ENCODE results near the gene ASB3.

DNA sequence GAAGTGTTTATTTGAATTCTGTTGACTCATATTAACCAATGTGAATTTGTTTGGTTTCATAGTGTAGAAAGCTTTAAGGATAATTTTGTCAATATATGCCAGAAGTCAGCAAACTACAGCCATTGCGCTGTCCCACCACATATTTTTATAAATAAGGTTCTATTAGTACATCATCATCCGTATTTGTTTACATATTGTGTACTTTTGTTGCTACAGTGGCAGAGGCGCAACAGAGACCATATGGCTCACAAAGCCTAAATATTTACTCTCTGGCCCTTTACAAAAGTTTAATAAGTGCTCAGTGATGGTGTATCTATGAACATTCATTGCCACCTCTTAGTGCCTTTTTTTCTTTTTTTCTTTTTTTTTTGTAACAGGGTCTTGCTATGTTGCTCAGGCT lies 6.5 kb upstream of the ASB3 start:
- no peak for TF ChIP-seq EP300 (IDR thresholded peaks at IDR 0.05)
- TF ChIP-seq, protein P1, sequence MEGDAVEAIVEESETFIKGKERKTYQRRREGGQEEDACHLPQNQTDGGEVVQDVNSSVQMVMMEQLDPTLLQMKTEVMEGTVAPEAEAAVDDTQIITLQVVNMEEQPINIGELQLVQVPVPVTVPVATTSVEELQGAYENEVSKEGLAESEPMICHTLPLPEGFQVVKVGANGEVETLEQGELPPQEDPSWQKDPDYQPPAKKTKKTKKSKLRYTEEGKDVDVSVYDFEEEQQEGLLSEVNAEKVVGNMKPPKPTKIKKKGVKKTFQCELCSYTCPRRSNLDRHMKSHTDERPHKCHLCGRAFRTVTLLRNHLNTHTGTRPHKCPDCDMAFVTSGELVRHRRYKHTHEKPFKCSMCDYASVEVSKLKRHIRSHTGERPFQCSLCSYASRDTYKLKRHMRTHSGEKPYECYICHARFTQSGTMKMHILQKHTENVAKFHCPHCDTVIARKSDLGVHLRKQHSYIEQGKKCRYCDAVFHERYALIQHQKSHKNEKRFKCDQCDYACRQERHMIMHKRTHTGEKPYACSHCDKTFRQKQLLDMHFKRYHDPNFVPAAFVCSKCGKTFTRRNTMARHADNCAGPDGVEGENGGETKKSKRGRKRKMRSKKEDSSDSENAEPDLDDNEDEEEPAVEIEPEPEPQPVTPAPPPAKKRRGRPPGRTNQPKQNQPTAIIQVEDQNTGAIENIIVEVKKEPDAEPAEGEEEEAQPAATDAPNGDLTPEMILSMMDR (IDR thresholded peaks at IDR 0.05), result no peak

Measured in stomach (tissue), 4 donors.